HG02938 (cell line): ENCODE data around the gene RNU4-1.
A peak's percentile ranks its signal among the peaks of the same experiment; 100 is the strongest.
"Not testable (repeated sequence)": the region's sequence is repeated elsewhere in the genome, so short reads cannot be mapped to it uniquely, and the experiment has no call there.

ENCODE experiments used
- ATAC-seq: cut with Tn5 transposase; IDR thresholded peaks from one replicate; pipeline ENCODE4 v1.9.1; 2021; ENCODE audit warnings: mild to moderate bottlenecking, moderate library complexity; ENCODE audit not compliant: unreplicated experiment

Gene RNU4-1

GRCh38 chr12:120292661-120293531 is at the start of gene RNU4-1:
Gene RNU4-1 (minus strand): TSS chr12:120293237.
- peak; percentile 48 for ATAC-seq

DNA sequence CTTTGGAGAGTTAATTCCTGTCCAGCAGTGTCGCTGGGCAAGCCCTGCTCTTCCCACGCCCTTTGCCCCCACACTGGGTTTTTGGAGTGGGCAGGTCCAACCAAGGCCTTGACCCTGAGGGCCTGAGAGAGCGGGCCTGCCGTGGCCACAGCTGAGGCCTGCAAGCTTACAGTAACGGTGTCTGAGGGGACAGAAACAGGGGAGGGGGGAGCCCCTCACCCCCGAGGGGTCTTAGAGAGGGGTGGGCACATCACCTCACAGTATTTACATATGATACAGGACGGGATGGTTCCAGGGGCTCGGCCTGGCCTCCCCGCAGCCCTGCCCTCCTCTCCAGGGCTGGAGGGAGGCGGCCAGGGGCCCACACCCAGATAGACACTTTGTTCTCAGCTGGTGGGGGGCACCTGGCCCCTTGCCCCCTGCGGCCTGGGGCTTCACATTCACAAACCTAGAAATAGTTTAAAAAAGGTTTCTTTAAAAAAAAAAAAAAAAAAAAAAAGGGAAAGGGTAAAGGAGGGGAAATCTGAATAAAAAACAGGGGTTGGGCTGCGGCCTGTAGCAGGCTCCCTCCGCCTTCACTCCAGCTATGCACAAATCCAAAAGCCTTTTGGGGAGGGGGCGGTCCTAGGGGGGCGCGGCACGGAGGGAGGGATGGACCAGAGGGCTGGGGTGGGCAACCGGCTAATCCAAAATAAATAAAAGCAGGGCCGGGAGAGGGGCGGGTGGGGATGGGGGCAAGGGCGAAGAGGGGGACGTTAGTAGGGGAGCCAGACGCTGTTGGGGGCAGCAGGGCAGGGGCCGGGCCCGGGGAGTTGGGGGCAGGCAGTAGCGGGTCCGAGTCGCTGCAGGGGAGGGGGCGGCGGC is 49.4 kb upstream of the RNU4-1 start:
- ATAC-seq, result no peak

- ATAC-seq, result no peak
Observed at GRCh38 chr12:120339256-120339655, 46.2 kb upstream of the RNU4-1 start.

DNA sequence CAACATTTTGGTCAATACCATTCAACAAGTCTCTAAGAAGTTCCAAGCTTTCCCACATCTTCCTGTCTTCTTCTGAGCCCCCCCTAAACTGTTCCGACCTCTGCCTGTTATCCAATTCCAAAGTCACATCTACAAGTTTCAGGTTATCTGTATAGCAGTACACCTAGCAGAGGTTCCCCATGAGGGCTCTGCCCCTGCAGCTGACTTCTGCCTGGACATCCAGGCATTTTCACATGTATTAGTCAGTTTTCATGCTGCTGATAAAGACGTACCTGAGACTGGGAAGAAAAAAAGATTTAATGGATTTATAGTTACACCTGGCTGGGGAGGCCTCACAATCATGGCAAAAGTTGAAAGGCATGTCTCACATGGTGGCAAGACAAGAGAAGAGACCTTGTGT is 44.7 kb upstream of the RNU4-1 start:
- ATAC-seq, result no peak

- not testable (repeated sequence) for ATAC-seq
Observed at GRCh38 chr12:120336392-120336791, 43.4 kb upstream of the RNU4-1 start.

- ATAC-seq, result not testable (repeated sequence)
Observed at GRCh38 chr12:120335447-120335846, 42.4 kb upstream of the RNU4-1 start.

DNA sequence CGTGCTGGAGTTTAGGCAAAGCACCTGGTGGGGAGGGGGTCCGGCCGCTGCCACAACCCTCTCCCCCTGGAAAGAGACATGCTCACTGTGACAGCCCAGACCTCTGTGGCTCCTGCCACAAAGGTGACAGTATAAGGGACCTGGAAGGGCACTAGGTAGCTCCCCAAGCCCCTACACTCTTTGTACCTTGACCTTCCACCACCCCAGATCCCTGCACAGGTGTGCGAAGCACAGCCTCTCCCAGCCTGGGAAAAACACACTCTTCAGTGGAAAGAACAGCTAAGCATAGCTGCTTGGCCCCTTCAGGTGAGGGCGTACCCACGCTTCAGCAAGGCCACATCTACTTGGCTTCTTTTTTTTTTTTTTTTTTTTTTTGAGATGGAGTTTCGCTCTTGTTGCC is 39.5 kb upstream of the RNU4-1 start:
- ATAC-seq, result no peak

- ATAC-seq, result no peak
Observed at GRCh38 chr12:120332041-120332440, 39.0 kb upstream of the RNU4-1 start.

DNA sequence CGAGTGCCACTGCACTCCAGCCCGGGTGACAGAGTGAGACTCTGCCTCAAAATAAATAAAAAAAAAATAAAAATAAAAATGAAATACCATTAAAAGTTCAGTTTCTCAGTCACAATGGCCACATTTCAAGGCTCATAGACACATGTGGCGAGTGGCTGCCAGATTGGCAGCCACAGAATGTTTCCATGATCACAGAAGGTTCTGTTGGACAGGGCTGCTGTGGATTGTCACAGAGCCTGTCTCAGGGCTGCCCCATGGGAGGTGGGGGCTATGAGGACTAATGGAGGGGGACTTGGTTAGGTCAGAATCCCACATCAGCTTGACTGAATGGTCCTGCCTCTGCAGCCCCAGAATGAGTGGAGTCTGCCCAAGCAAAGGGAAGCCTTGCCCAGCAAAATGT is 38.4 kb upstream of the RNU4-1 start:
- ATAC-seq, result no peak

DNA sequence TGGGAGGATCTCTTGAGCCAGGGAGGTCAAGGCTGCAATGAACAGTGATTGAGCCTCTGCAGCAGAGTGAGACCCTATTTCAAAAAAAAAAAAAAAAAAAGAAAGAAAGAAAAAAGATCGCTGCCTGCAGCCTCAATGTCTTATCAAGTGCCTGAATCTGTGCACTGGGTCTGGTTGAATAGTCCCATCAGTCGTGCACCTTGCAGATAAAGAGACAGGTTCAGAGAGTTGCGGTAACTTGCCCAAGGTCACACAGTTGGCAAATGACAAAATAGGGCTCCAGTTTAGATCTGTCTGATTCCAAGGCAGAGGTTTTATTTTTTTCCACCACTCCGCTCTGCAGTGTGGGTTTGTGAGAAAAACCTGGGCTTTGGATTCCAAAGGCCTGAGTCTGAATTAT is 35.2 kb upstream of the RNU4-1 start:
- ATAC-seq, result no peak

- no peak for ATAC-seq
Observed at GRCh38 chr12:120327593-120327992, 34.6 kb upstream of the RNU4-1 start, which contains the start of gene PLA2G1B. Gene PLA2G1B (minus strand): TSS chr12:120327779. CDS start chr12:120327753, 26 bp downstream.

DNA sequence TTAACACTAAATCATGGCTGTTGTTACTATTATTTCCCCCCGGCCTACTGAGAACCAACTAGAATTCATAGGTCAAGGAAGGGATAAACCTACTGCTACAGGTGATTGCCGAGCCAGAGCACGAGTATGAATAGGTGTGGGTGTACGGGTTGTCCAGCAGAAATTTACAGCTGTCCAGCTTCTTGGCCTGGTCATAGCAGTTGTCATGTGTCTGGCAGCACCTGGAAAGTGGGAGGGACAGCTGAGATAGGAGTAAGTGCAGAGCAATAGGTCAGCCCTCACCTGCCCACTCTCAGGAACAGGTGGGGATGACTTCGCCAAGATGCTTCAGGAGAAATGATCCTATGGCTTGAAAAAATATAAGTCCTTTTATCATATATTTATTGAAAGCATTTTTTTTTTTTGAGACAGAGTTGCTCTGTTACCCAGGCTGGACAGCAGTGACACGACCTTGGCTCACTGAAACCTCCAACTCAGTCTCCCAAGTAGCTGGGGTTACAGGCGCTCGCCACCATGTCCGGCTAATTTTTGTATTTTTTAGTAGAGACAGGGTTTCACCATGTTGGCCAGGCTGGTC is 31.9 kb upstream of the RNU4-1 start:
- ATAC-seq, result no peak

- no peak for ATAC-seq
Observed at GRCh38 chr12:120323772-120324171, 30.7 kb upstream of the RNU4-1 start.

DNA sequence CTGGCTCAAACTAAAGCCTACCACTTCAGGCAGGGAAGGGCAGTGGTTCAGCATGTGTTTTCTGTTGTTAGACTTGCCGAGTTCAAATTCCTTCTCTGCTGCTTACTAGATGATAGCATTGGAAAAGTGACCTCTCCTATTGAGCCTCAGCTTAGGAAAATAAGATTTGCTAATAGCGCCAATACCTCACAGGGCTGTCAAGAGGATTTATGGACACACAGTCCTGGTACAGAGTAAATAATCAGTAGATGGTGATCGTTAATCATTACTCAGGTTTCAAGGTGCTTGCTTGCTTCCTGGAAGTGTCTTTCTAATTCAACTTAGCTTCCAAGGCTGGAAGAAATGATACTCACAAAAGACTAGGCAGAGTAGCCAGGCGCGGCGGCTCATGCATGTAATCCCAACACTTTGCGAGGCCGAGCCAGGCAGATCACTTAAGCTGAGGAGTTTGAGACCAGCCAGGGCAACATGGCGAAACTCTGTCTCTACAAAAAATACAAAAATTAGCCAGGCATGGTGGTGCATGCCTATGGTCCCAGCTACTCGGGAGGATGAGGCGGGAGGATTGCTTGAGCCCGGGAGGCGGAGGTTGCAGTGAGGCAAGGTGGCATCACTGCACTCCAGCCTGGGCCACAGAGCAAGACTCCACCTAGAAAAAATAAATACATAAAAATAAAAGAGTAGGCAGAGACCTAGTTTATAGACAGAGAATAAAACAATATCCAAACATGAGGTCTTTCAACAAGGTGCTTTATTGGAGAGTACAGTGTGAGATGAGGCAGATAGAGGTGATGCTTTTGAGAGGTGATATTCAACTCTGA is 28.6 kb upstream of the RNU4-1 start:
- ATAC-seq, result no peak

- peak; percentile 100 for ATAC-seq
Observed at GRCh38 chr12:120317224-120318105, 24.4 kb upstream of the RNU4-1 start.

GRCh38 chr12:120316798-120317223 is 23.8 kb upstream of the RNU4-1 start:
- ATAC-seq, result no peak

DNA sequence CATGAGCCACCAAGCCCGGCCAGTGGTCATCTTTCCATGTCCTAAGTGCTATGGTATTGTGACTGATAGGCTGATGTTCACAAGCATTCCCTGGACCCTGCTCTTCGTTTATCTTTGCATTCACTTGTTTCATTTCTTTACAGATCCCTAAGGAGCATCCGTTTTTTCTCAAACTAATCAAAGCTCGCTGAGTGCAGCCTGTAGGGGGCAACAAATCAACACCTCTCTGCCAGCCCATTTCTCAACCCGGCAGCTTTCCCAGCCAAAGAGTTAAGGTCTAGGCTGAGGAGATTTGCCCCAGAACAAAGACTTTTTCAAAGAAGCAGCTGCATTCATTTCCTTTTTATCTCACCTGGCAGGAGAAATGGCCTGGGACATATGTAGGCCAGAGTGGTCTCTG is 21.2 kb upstream of the RNU4-1 start:
- no peak for ATAC-seq

DNA sequence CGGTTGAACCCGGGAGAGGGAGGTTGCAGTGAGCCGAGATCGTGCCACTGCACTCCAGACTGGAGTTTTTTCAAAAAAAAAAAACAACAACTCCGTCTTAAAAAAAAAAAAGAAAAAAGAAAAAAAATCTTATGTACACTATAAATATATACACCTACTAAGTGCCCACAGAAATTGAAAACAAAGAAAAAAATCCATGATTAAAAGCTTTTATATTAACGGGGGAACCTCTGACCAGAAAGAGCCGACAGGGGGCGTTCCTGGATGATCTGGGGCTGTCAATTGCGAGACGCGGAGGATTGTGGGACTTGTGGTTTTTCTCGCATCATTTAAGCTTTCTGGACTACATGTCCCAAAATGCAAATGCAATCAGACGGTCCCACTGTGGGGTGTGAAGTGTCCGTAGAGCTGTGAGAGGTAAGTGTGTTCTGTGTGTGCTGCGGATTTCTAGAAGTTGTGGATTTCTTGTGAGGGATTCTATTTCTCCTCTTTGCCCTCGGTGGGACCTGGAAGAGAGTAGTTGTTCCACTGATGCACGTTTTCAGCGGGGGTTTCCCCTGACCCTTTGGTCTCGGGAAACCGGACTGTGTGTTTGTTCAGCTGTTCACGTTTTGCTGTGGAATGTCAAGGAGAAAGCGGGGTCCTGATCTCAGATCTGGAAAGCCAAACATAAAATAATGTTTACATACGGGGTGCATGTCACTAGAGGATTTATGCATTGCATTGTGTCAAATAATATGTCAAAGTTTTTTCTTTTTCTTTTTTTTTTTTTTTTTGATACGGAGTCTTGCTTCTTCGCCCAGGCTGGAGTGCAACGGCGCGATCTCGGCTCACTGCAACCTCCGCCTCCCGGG is 9.2 kb upstream of the RNU4-1 start, which contains the start of gene SIRT4:
SIRT4 (plus strand) TSS at position 360 of the 854 bp plus-strand sequence. CDS start 1,241 bp downstream, outside the sequence.
- ATAC-seq, result peak; percentile 96

DNA sequence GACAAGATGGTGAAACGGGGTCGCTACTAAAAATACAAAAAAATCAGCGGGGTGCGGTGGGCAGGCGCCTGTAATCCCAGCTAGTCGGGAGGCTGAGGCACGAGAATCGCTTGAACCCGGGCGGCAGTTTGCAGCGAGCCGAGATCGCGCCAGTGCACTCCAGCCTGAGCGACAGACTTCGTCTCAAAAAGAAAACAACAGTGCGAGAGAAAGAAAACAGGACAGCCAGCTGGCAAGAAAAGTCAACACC is 701 bp downstream of the RNU4-1 start:
- ATAC-seq, result peak; percentile 9
